GM12891 (cell line): ENCODE results near the gene DDX41.

ENCODE experiments used
- DNase-seq: peaks from one replicate; pipeline ENCODE4 v3.0.0; 2011; ENCODE audit warnings: low spot score; ENCODE audit not compliant: insufficient read length
- FAIRE-seq: peaks from 2 replicates; lab custom pipeline; 2011; peaks lifted over from hg19 to GRCh38; lab: Jason Lieb, UNC
- PAX5 ChIP-seq: IDR thresholded peaks from 2 replicates; pipeline ENCODE4 v1.6.1; 2011; ENCODE audit warnings: low read length, moderate library complexity, mild to moderate bottlenecking; ENCODE audit not compliant: insufficient read depth, severe bottlenecking
- POLR2A ChIP-seq: IDR thresholded peaks from 2 replicates; pipeline ENCODE4 v1.6.1; 2011; ENCODE audit warnings: low read depth, low read length, control low read depth
- POLR2AphosphoS5 ChIP-seq: IDR thresholded peaks from 2 replicates; pipeline ENCODE4 v1.6.1; 2011; ENCODE audit warnings: low read depth, low read length, control low read depth
- POU2F2 ChIP-seq: IDR thresholded peaks from 2 replicates; pipeline ENCODE4 v1.6.1; 2011; ENCODE audit warnings: low read depth, mild to moderate bottlenecking, control low read depth, low read length, moderate library complexity
- SPI1 ChIP-seq: IDR thresholded peaks from 2 replicates; pipeline ENCODE4 v1.6.1; 2011; ENCODE audit warnings: low read depth, low read length, control low read depth
- TAF1 ChIP-seq: IDR thresholded peaks from 2 replicates; pipeline ENCODE4 v1.6.1; 2011; ENCODE audit warnings: low read depth, low read length, control low read depth

DDX41 gene

GRCh38 chr5:177552839-177553455 is 36.2 kb upstream of the DDX41 start:
- TF ChIP-seq POLR2A (no peak), TAF1 (no peak), POU2F2 (no peak), PAX5 (no peak), POLR2AphosphoS5 (no peak), SPI1 (no peak)
- FAIRE-seq = no peak
- no peak for DNase-seq

GRCh38 chr5:177550122-177550521 is 33.4 kb upstream of the DDX41 start:
- TF ChIP-seq SPI1 = peak; percentile 8; the same call in 1 of the 2 replicates
- no peak for TF ChIP-seq POU2F2
- DNase-seq (no peak), FAIRE-seq (no peak)

- no peak for TF ChIP-seq TAF1
- no peak for TF ChIP-seq SPI1
- TF ChIP-seq PAX5 = no peak
- no peak for TF ChIP-seq POLR2AphosphoS5
These were observed 31.7 kb upstream of the DDX41 start for GRCh38 chr5:177548495-177548894.

GRCh38 chr5:177547736-177548135 is 31.0 kb upstream of the DDX41 start:
- no peak for TF ChIP-seq POLR2AphosphoS5
- no peak for TF ChIP-seq PAX5
- TF ChIP-seq POU2F2 = no peak
- no peak for TF ChIP-seq SPI1
- no peak for TF ChIP-seq TAF1
- no peak for TF ChIP-seq POLR2A
- no peak for FAIRE-seq
- DNase-seq = no peak

More at GRCh38 chr5:177548495-177548894, 31.7 kb upstream of the DDX41 start:
- FAIRE-seq (no peak), DNase-seq (no peak)

- TF ChIP-seq SPI1 = no peak
- TF ChIP-seq POLR2A = no peak
- no peak for TF ChIP-seq PAX5
- TF ChIP-seq POU2F2 = no peak
- FAIRE-seq = no peak
- DNase-seq = no peak
These were observed 29.5 kb upstream of the DDX41 start for GRCh38 chr5:177546258-177546741.

- no peak for FAIRE-seq
- no peak for TF ChIP-seq PAX5
- no peak for TF ChIP-seq POLR2AphosphoS5
- TF ChIP-seq TAF1 = no peak
- TF ChIP-seq SPI1 = no peak
- TF ChIP-seq POLR2A = no peak
- no peak for TF ChIP-seq POU2F2
- DNase-seq = no peak
These were observed 28.9 kb upstream of the DDX41 start for GRCh38 chr5:177545487-177546257.

GRCh38 chr5:177542816-177543465 is 26.2 kb upstream of the DDX41 start:
- TF ChIP-seq POLR2AphosphoS5 = no peak
- no peak for TF ChIP-seq PAX5
- TF ChIP-seq TAF1 = no peak
- TF ChIP-seq SPI1 = no peak
- TF ChIP-seq POU2F2 = no peak
- no peak for TF ChIP-seq POLR2A
- FAIRE-seq (no peak), DNase-seq (no peak)

- DNase-seq (no peak), FAIRE-seq (no peak)
- TF ChIP-seq SPI1 (no peak), PAX5 (no peak), POU2F2 (no peak), TAF1 (no peak), POLR2A (no peak), POLR2AphosphoS5 (no peak)
These were observed 23.7 kb upstream of the DDX41 start for GRCh38 chr5:177540438-177540837.

- DNase-seq = no peak
- TF ChIP-seq PAX5 (no peak), POLR2AphosphoS5 (no peak), POLR2A (no peak), TAF1 (no peak), SPI1 (no peak), POU2F2 (no peak)
- no peak for FAIRE-seq
These were observed 22.6 kb upstream of the DDX41 start for GRCh38 chr5:177539411-177539810.

- TF ChIP-seq TAF1 = no peak
- no peak for TF ChIP-seq PAX5
- TF ChIP-seq POU2F2 = no peak
- no peak for TF ChIP-seq POLR2AphosphoS5
- TF ChIP-seq POLR2A = no peak
- TF ChIP-seq SPI1 = no peak
- DNase-seq (no peak), FAIRE-seq (no peak)
These were observed 22.1 kb upstream of the DDX41 start for GRCh38 chr5:177538876-177539275.
